Stimulated activated CD4-positive, alpha-beta T cell treated with anti-CD3 and anti-CD28 coated beads, Interleukin-2, amount 100 ng/mL, for 24 hours (primary cell): ENCODE measurements around the gene FZD2.
"Not testable (repeated sequence)": the region's sequence is repeated elsewhere in the genome, so short reads cannot be mapped to it uniquely, and the experiment has no call there.

Source experiments
- DNase-seq, 2 donors: peaks; one replicate each; pipeline ENCODE4 v3.0.0-alpha.2; 2020

The FZD2 gene

DNA sequence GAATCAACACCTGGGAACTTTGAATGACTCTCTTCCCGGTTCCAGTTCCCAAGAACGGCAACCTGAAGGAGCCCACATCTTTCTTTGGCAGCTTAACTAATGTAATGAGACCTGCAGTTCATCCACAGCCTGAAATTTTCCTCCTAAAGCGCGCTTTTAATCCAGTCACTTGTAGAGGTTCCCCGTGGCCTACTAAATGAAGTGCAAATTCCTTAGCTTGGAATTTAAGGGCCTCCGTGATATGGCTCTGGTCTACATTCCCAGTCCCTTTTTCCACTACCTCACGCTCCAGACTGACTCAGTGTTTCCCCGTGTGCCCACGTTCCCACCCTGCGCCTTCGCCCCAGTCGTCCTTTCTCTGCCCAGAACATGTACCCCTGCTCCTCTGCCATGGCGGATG lies 27.2 kb downstream of the FZD2 start:
- no peak for DNase-seq

DNA sequence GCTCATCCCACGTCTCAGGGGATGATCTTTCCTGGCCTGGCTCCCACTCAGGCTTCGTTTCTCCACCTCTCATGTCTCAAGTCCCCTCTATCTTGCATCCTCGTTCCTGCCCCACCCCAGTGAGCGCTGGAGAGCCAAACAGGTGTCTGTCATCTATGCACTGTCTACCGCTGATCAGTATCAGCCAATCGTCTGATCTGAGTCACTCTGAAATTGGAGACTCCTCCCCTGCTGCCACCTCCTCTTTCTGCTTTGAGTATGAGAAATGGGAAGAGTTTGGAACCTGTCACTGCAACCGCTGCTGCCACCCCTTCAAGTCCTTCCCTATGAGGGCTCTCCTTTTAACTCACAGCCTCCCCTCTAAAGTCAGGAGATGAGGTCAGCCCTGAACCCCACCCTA lies 28.0 kb downstream of the FZD2 start:
- DNase-seq = no peak

DNA sequence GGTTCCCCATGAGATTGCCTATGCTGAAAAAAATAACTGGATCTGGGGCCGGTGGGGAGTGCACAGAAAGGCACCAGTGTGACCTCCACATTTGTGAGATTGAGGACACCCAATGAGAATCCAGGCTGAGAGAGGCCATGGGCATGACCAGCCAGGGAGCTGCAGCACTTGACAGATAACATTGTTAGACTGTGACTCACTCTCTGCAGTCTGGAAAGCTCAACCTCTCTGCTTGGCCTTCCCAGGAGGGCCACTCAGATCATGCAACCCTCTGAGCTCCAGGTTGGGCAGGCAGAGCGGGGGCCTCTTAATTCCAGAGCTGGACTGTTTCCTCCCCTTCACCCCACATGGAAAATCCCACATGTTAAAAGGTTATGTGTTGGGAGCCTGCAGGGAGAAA lies 30.1 kb downstream of the FZD2 start:
- no peak for DNase-seq

DNA sequence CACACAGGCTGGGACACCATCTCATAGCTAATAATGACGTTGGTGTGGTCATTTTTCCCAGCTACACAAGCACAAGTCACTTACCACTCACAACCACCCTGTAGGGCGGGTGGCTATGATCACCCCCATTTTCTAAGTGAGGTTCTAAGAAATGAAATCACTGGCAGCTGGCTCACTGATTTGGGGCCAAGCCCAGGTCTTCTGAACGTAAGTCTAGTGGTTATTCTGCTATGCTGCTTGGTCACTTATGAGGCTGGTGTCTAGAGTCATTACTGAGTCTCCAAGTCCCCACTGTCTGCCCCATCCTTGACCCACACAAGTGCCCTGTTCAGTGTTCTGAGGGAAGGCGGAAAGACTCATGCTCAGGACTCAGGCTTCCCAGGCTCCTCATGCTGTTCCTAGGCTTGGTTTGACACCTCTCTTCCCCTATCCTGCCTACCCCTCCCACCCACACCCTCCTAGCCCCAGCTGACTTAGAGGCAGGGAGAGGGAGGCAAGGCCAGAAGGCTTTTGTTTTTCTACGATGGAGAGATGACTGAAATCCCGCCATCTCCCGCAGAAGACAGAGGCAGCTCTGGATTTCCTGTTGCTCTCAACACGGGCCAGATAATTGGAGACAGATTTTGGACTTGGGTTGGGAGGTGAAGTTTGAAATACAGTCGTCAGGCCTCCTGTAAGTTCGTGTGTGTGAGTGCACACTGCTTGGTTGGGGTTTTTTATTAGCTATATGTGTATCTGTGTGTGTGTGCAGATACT lies 32.2 kb downstream of the FZD2 start:
- no peak for DNase-seq

DNA sequence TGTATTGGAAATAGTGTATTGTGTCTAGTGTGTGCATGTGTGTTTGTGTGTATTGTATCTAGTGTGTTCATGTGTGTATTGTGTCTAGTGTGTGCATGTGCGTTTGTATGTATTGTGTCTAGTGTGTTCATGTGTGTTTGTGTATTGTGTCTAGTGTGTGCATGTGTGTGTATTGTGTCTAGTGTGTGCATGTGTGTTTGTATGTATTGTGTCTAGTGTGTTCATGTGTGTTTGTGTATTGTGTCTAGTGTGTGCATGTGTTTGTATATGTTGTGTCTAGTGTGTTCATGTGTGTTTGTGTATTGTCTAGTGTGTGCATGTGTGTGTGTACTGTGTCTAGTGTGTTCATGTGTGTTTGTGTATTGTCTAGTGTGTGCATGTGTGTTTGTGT lies 32.8 kb downstream of the FZD2 start:
- DNase-seq = not testable (repeated sequence)

DNA sequence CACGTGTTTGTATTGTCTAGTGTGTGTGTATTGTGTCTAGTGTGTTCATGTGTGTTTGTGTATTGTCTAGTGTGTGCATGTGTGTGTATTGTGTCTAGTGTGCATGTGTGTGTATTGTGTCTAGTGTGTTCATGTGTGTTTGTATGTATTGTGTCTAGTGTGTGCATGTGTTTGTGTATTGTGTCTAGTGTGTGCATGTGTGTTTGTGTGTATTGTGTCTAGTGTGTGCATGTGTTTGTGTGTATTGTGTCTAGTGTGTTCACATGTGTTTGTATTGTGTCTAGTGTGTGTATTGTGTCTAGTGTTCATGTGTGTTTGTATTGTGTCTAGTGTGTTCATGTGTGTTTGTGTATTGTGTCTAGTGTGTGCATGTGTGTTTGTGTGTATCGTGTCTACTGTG lies 33.5 kb downstream of the FZD2 start:
- not testable (repeated sequence) for DNase-seq

DNA sequence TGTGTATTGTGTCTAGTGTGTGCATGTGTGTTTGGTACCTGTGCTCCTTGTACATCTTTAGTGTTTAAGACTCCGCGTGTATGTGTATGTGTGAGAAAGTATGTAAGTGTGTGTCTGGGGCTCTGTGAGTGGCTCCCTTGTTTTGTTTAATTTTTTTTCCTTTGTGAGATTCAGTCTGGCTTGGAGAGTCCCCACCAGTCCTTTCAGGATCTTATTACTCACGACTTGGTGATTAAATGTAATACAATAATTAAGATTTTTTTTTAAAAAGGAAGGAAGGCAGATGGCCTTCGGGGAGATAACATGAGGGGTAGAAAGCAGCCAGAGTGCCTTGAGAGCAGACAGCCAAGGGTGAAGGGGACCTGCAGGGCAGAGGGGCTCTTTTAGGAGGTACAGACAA lies 33.9 kb downstream of the FZD2 start:
- DNase-seq = no peak

DNA sequence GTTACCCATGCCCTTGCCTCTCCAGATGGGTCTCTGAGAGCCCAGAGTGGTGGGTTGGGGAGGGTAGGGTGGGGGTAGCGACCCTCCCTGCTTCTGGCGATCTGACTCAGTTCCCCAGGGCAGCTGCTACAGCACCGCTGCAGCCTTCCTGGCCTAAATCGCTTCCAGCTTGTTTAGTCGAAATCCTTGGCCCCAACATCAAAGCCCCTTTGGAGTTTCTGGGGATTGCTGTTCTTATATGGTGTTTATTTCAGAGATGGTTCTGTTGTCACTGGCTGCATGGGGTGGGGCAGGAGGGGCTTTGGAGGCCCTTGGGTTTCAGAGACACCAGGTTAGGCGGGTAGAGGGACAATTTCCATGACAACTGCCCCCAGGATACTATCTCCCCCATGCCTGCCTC lies 35.9 kb downstream of the FZD2 start:
- DNase-seq = no peak

DNA sequence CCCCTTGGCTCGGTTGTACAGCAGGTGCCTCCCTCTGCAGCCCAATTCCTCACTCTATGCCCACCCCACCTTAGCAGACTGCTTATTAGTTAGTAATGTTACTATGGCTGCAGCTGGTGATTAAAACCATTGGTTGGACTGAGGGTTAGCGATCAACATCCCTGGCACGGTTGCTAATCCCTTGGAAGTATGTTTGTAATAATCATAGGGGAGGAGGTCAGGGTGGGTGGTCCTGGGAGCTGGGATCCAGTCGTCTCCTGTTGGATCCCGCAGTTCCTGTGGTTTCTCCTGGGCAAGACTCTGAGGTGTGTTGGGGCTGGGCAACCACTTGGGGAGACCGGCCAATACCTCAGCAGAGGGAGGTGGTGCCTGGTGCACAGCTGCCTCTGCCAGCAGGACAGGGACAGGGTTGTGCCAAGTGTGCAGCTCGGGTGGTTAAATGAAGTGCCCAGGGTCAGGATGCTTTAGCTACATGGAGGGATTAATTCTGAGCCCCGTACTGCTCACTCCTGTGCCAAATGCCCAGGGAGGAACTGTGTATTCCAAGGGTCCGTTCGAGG lies 38.0 kb downstream of the FZD2 start:
- no peak for DNase-seq

DNA sequence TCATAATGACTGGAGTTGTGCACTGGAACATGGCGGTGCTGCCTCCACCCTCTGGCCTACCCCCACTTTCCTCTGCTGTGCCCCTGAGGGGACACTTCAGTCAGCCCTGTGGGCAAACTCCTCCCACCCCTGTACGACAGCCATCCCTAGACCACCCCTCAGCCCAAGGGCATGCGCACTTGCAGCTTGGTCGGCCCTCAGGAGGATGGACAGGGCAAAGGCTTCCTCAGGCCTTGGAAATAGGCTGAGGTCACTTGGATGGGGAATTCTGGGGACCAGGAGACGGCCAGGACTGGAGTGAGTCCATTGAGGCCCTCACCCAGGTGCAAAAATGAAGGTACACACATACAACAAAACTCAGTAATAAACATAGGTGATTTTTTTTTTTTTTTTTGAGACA lies 41.0 kb downstream of the FZD2 start:
- no peak for DNase-seq

DNA sequence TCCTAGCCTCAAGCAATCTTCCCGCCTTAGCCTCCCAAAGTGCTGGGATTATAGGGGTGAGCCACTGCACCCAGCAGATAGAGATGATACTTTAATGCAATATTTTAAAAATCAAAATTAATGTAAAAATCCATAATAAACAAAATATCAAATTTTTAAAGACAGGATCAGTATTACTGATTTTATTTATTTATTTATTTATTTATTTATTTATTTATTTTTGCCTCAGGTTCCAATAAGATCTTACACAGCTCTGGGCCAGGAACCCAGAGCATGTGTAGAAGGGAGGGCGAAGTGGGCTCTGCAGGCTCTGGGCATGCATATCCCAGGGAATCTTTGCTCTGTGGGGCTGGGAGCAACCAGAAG lies 41.6 kb downstream of the FZD2 start:
- no peak for DNase-seq

DNA sequence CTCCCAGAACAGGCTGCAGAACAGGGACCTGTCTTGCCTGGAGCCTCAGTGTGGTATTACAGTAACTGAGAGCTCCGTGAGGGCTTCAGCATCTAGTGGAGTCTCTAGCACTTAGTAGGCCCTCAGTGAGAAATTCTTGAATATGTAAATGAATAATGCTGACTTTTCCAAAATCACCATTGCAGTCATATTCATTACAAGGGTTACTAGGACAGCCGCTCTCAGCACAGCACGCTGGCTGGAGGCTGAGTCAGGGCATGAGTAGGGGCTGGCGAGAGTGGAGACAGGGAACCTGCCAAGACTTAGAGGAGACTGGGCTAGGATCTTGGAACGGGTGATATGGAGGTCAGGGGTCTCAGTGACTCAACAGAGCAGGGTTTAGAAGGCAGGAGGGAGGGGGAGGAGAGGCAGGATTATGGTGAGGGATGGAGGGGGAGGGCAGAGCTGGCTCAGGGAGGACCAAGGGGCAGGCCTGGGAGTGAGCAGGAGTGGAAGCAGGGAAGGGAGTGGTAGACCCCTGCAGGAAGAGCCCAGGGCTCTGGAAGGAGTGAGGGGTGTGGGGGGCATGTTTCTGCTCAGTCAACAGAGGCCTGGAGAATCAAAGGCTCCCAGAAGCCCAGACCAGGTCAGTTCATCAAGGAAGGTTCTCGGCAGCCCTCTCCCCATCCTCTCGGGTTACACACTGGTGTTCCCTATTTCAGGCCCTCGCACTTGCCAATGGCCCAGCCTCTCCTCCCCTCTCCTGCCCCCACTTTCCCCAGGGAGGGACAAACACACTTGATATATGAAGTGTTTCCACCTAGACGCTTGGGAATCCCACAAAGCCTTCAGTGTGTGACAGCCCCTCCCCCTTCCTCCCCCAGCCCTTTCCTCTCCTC lies 42.3 kb downstream of the FZD2 start:
- no peak for DNase-seq

DNA sequence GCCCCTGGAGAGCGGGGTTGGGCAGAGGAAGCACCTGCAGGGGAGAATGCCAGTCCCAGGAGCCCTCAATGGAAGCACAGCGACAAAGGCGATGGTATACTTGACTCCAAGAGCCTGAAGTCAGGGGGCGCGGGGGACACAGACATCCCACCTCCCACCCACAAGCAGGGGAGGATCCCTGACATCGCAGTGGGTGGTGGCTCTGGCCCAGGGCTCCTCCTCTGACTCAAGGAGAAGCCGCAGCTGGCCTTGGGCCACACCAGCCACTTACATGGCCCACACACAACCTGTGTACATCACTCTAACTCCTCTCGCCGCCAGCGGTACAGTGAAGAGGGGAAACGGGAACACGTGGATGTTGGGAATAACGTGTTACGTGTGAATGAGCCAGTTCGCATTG lies 44.3 kb downstream of the FZD2 start:
- no peak for DNase-seq

DNA sequence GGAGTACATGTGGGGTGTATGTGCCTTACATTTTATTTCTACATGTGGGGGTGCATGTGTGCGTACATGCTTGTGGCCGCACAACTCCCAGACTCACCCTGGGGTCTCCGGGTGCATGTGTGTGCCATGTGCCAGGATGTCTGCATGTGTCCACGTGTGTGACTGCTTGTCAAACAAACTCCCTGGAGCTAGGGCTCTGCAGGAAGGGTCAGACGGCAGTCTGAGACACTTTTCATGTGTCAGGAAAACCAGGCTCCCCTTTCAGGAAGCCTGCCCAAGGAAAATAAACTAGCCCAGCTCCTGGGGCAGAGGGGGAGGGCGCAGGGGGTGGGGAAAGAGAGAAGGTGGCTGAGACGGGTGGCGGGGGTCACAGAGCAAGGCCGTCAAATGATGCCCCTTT lies 44.7 kb downstream of the FZD2 start:
- no peak for DNase-seq

DNA sequence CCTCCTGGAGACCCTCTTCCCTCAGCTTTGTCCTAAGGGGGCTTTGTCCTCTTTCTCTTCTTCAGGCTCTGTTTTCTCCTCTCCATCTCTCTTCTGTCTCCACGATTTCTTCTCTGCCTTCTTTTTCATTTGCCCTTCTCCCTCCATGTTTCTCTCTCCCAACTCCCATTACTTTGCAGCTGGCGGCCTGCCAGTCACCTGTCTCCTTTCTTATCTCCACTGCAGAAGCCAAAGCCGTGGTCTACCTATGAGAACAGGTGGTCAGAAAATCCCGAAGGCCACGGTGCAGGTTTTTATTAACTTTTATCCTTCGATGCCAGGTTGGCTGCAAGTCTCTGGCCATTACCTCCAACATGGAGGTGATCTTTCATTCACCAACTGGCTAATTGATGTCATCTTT lies 45.1 kb downstream of the FZD2 start:
- no peak for DNase-seq

DNA sequence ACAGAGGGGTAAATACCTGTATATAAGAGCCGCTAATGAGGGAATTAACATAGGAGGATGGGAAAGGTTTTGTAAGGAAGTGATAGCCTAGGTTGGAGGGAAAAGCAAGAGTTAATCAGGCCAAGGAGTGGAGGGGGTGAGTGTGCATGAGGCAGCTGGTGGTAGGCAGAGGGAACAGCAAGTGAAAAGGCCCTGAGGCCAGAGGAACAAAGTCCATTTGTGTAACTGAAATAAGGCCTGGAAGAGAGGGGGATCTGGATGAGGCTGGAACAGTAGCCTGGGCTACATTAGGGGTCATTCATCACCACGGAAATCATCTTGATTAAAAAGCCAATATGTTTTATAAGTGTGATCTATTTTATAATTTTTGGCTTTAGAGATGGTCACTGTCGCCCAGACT lies 45.7 kb downstream of the FZD2 start:
- DNase-seq = no peak

DNA sequence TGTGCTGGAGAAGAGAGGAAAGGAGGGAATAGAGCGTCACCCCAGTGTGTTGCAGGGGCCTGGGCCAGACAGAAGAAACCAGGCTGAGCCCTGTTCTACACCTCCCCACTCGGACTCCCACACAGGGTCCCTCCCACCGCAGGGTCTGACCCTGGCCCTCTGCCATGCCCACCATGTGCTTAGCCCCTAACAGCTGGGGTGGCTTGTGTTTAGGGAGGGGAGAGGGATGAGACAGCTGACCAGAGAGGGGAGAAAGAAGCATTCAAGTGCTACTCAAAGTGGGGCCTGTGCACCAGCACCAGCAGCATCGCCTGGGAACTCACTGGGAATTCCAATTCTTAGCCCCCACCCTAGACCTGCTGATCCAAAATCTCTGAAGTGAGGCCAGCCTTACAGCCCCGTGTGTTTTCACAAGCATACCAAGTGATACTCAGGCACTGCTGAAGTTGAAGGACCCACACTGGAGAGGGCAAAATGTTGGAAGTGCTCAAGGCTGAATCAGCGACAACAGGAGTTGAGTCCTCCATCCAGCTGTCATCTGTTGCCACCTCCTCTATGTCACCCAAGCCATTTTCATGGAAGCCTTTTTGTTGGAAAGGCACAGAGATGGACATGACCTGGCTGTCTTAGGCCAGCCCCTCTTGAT lies 47.0 kb downstream of the FZD2 start:
- no peak for DNase-seq

DNA sequence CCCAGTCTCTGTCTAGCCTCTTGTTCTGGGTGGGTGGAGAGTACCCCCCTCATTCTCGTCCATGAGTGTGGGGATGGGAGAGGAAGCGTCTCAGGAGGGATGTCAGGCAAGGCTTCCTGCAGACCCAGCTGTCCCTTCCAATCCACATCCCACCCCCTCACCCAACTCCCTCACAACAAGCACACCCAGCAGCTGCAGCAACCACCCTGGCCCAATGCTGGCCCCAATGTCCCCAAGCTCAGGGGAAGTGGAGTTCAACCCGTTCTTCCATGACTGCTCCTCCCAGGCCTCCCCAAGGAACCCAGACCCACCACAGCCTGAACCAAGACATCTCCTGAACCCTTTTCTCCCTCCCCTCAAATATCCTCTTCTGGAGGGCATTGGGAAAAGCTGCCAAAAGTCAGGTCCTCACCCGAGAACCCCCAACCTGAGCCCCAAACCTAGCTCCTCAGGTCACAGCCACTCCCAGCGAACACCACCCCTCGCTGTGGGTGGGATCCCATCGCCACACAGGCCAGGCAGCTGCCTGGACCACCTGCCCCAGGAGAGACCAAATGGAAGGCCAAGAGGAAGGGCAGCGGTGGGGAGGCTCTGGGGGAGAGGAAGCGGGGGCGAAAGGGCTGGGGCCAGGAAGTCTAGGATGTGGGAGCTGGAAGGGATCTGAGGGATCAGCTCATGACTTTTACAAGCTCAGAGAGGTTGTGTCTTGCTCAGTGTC lies 47.6 kb downstream of the FZD2 start:
- DNase-seq = no peak

DNA sequence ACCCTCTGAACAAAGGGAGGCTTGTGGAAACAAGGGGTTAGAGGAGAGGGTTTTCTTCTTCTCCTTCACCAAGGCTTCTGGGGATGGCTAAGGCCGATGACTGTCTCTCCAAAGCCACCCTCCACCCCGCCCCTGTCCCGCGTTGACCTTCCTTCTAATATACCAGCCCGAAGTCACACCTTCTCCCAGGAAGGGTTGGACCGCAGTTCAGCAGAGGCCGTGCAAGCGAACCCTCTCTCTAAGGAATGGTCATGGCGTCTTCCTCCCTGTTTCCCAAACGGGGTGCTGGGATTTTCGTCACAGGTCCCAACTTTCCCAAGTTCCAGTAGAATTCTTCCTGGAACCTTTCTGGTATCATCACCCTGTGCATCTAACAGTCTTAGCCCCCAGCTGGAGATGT lies 49.4 kb downstream of the FZD2 start:
- DNase-seq = no peak

DNA sequence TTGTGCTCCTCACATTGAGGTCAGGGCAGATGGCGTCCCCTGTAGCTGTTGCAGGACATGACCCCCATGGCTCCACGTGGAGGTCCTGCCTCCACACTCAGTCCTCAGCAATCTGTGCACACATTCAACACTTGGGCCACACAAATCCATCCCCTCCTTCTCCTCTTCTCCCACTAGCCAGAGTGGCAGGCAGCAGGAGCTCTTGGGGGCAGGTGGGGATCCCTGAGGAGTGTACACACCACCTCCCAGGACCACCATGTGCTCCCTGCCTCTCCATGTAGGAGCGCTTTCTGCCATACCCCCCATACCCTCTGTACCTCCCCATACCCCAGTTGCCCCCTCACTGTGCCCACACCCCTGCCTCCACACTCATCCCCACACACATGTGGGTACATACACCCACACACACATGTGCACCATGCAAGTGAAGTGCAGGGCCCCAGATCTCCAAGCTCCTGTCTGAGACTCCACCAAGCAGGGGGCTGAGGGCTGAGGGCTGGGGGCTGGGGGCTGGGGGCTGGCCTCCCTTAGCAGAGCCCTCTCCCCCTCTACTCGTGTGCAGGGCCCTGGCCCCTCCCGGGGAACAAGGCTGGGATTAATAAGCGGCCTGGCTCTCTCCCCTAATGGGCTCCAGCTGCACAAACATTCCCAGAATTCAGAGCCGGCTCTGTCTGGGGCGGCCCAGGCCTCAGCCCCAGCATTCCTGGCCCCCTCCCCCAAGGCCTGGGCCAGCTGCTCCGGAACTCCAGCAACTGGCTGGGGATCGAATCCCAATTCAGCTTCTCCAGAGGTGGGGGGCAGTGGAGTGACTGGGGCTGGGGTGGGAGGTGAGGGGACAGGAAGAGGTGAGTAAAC lies 50.8 kb downstream of the FZD2 start:
- no peak for DNase-seq

DNA sequence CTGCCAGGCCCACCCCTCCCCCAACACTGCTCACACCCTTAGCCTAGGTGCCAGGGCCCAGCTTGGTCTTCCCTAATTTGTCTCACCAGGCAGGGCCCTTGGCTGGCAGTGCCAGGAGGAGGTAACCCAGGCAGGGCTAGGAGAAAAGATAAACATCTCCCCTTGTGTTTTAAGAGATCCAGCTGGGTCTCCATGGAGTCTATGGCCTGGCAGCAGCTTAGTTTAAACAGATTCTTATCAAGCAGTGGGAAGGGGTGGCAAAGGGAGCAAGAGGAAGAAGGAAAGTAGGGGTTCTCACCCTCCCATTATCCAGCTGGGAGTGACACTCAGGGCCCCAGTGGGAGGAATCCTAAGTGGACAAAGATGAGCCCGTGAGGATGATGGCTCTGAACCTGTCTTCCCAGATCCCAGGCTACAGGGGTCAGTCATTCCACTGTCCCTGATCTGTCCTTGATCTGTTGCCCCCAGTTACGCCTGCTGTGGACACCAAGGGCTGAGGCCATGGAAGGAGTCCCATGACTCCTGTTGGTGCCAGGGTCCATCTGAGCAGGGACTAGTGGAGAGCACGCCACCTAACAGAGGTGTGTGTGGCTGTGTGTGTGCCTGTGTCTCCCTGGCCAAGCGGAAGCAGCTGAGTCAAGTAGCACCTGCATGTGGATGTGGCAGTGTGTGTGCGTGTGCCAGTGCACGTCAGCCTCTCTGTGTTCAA lies 51.6 kb downstream of the FZD2 start:
- DNase-seq = no peak
